ENCODE results near the gene MARK1.

Gene MARK1

GRCh38 chr1:220491891-220492290 lies 36.0 kb upstream of the MARK1 start:
- TF ChIP-seq EP300 (IDR thresholded peaks at IDR 0.05; ENCODE audit: borderline replicate concordance) (no peak), YY1 (IDR thresholded peaks at IDR 0.05; ENCODE audit: low read depth) (no peak), USF1 (IDR thresholded peaks at IDR 0.05) (no peak), EGR1 (IDR thresholded peaks at IDR 0.05) (no peak), NFIC (IDR thresholded peaks at IDR 0.05) (no peak)
- TF ChIP-seq, protein P1, sequence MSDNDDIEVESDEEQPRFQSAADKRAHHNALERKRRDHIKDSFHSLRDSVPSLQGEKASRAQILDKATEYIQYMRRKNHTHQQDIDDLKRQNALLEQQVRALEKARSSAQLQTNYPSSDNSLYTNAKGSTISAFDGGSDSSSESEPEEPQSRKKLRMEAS (IDR thresholded peaks at IDR 0.05), result no peak

DNA sequence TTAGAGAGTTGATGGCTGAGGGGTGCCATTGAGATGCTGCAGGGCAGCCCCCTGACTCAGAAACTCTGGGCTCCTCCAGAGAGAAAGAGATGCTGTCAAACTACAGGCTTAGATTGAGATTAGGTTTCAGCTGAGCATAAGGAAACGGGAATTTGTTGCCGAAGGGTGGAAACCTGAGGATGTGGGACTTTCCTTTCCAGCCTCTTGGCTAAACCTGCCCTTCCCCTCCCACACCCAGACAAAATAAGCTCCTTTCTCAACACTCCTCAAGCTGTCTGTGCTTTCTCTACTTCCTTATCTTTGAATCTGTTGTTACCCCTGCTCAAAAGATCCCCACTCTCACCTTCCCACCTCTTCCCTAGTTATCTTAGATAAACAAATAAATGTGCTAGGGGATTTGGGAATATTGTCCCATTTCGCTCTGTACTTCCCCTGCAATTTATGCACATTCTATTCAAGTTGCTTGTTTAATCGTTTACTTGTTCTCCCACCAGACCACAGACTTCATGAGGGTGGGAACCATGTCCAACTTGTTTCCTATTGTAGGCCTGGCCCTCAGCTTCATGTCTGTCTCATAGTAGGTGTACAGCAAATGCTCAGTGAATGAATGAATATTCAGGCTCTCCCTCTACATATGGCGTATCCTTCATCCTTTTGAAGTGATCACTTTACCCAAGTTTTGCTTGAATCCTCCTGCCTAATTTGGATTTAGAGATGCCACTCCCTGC lies 30.6 kb upstream of the MARK1 start:
- TF ChIP-seq YY1 (IDR thresholded peaks at IDR 0.05; ENCODE audit: low read depth), result no peak
- no peak for TF ChIP-seq CEBPB (IDR thresholded peaks at IDR 0.05)
- TF ChIP-seq EP300 (IDR thresholded peaks at IDR 0.05; ENCODE audit: borderline replicate concordance), result no peak
- TF ChIP-seq TEAD4 (IDR thresholded peaks at IDR 0.05), result no peak
- no peak for TF ChIP-seq ZBTB7A (IDR thresholded peaks at IDR 0.05; ENCODE audit: low read depth)
- no peak for TF ChIP-seq FOXM1 (IDR thresholded peaks at IDR 0.05; ENCODE audit: borderline replicate concordance, low read depth)
- no peak for TF ChIP-seq TCF12 (IDR thresholded peaks at IDR 0.05; ENCODE audit: low read depth)
- TF ChIP-seq USF1 (IDR thresholded peaks at IDR 0.05), result no peak

GRCh38 chr1:220498188-220498587 lies 29.7 kb upstream of the MARK1 start:
- no peak for TF ChIP-seq YY1 (IDR thresholded peaks at IDR 0.05; ENCODE audit: low read depth)

DNA sequence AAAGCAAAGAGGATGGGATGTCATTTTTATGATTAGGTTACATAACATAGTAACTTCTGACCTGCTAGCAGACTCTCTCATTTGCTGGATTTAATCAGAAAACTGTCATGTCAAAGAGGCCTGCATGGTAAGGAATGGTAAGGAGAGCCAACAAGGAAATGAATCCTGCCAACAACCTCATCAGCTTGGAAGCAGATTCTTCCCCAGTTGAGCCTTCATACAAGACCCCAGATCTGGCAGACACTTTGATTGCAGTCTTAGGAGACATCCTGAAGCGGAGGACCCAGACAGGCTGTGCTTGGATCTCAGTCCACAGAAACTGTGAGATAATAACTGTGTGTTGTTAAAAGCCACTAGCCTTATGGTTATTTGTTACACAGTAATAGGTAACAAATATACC lies 27.6 kb upstream of the MARK1 start:
- TF ChIP-seq CREB1 (IDR thresholded peaks at IDR 0.05; ENCODE audit: low read depth) (no peak), EP300 (IDR thresholded peaks at IDR 0.05; ENCODE audit: borderline replicate concordance) (no peak), ZBTB7A (IDR thresholded peaks at IDR 0.05; ENCODE audit: low read depth) (no peak), TCF12 (IDR thresholded peaks at IDR 0.05; ENCODE audit: low read depth) (no peak), YY1 (IDR thresholded peaks at IDR 0.05; ENCODE audit: low read depth) (no peak), TAF1 (IDR thresholded peaks at IDR 0.05; ENCODE audit: low read depth) (no peak), NFIC (IDR thresholded peaks at IDR 0.05) (no peak), CEBPB (IDR thresholded peaks at IDR 0.05) (no peak)
- TF ChIP-seq, protein P1 (IDR thresholded peaks at IDR 0.05), result no peak

DNA sequence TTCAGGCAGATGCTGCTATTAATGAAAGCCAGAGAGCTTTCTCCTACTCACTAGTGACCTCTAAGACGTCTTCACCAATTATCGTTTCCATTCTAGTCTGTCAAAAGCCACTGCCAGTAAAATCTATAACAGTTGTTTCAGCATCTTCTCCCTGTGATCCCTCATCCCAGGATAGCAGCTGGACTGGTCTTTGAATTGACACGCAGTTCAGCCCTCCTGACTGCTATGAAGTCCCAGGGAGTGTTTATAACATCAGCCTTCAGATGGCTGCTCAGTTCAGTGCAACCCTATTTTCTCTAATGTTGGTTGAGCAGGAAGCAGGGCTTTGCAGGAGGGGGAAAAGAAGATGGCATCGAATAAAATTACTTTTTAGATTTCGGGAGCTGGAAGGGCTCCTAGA lies 23.6 kb upstream of the MARK1 start:
- no peak for TF ChIP-seq TAF1 (IDR thresholded peaks at IDR 0.05; ENCODE audit: low read depth)
- TF ChIP-seq TCF12 (IDR thresholded peaks at IDR 0.05; ENCODE audit: low read depth), result no peak

- TF ChIP-seq TAF1 (IDR thresholded peaks at IDR 0.05; ENCODE audit: low read depth) (no peak), TEAD4 (IDR thresholded peaks at IDR 0.05) (no peak), NFIC (IDR thresholded peaks at IDR 0.05) (no peak), ZBTB7A (IDR thresholded peaks at IDR 0.05; ENCODE audit: low read depth) (no peak), TCF12 (IDR thresholded peaks at IDR 0.05; ENCODE audit: low read depth) (no peak), FOXM1 (IDR thresholded peaks at IDR 0.05; ENCODE audit: borderline replicate concordance, low read depth) (no peak), EGR1 (IDR thresholded peaks at IDR 0.05) (no peak), RAD21 (IDR thresholded peaks at IDR 0.05; ENCODE audit: low read depth) (no peak), YY1 (IDR thresholded peaks at IDR 0.05; ENCODE audit: low read depth) (no peak), EP300 (IDR thresholded peaks at IDR 0.05; ENCODE audit: borderline replicate concordance) (no peak), USF1 (IDR thresholded peaks at IDR 0.05) (no peak), CREB1 (IDR thresholded peaks at IDR 0.05; ENCODE audit: low read depth) (no peak)
- TF ChIP-seq, protein P1 (IDR thresholded peaks at IDR 0.05), result no peak
- TF ChIP-seq, protein P2, sequence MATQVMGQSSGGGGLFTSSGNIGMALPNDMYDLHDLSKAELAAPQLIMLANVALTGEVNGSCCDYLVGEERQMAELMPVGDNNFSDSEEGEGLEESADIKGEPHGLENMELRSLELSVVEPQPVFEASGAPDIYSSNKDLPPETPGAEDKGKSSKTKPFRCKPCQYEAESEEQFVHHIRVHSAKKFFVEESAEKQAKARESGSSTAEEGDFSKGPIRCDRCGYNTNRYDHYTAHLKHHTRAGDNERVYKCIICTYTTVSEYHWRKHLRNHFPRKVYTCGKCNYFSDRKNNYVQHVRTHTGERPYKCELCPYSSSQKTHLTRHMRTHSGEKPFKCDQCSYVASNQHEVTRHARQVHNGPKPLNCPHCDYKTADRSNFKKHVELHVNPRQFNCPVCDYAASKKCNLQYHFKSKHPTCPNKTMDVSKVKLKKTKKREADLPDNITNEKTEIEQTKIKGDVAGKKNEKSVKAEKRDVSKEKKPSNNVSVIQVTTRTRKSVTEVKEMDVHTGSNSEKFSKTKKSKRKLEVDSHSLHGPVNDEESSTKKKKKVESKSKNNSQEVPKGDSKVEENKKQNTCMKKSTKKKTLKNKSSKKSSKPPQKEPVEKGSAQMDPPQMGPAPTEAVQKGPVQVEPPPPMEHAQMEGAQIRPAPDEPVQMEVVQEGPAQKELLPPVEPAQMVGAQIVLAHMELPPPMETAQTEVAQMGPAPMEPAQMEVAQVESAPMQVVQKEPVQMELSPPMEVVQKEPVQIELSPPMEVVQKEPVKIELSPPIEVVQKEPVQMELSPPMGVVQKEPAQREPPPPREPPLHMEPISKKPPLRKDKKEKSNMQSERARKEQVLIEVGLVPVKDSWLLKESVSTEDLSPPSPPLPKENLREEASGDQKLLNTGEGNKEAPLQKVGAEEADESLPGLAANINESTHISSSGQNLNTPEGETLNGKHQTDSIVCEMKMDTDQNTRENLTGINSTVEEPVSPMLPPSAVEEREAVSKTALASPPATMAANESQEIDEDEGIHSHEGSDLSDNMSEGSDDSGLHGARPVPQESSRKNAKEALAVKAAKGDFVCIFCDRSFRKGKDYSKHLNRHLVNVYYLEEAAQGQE (IDR thresholded peaks at IDR 0.05; ENCODE audit: low read depth), result no peak
Measured at GRCh38 chr1:220507085-220507484, 20.9 kb upstream of the MARK1 start.

GRCh38 chr1:220511179-220511578 lies 16.8 kb upstream of the MARK1 start:
- TF ChIP-seq CEBPB (IDR thresholded peaks at IDR 0.05) (no peak), EGR1 (IDR thresholded peaks at IDR 0.05) (no peak), TAF1 (IDR thresholded peaks at IDR 0.05; ENCODE audit: low read depth) (no peak), NFIC (IDR thresholded peaks at IDR 0.05) (no peak), TEAD4 (IDR thresholded peaks at IDR 0.05) (no peak), USF1 (IDR thresholded peaks at IDR 0.05) (no peak), CREB1 (IDR thresholded peaks at IDR 0.05; ENCODE audit: low read depth) (no peak), RAD21 (IDR thresholded peaks at IDR 0.05; ENCODE audit: low read depth) (no peak), TCF12 (IDR thresholded peaks at IDR 0.05; ENCODE audit: low read depth) (no peak), YY1 (IDR thresholded peaks at IDR 0.05; ENCODE audit: low read depth) (no peak), EP300 (IDR thresholded peaks at IDR 0.05; ENCODE audit: borderline replicate concordance) (no peak), ZBTB7A (IDR thresholded peaks at IDR 0.05; ENCODE audit: low read depth) (no peak), FOXM1 (IDR thresholded peaks at IDR 0.05; ENCODE audit: borderline replicate concordance, low read depth) (no peak)
- TF ChIP-seq, protein P2 (IDR thresholded peaks at IDR 0.05; ENCODE audit: low read depth), result no peak
- TF ChIP-seq, protein P1 (IDR thresholded peaks at IDR 0.05), result no peak

Measured in Ishikawa (cell line).